Activated naive CD8-positive, alpha-beta T cell treated with anti-CD3 and anti-CD28 coated beads, Interleukin-2, amount 50 U/mL, for 16 hours (primary cell): ENCODE data around the gene NBEAL2.

Experiments used
- DNase-seq: peaks from one replicate; pipeline ENCODE4 v3.0.0-alpha.2; 2020; ENCODE audit warnings: low read depth, low spot score

NBEAL2 gene

GRCh38 chr3:47000198-47000815 is 20.8 kb downstream of the NBEAL2 start:
- DNase-seq, result no peak

- no peak for DNase-seq
Measured at GRCh38 chr3:47000922-47001730, 21.7 kb downstream of the NBEAL2 start.

- DNase-seq, result no peak
Measured at GRCh38 chr3:47001731-47002170, 22.3 kb downstream of the NBEAL2 start.

- no peak for DNase-seq
Measured at GRCh38 chr3:47002171-47003055, 22.9 kb downstream of the NBEAL2 start.

- DNase-seq, result no peak
Measured at GRCh38 chr3:47003056-47003410, 23.6 kb downstream of the NBEAL2 start.

- DNase-seq, result no peak
Measured at GRCh38 chr3:47003461-47004368, 24.2 kb downstream of the NBEAL2 start.

- no peak for DNase-seq
Measured at GRCh38 chr3:47004369-47005211, 25.1 kb downstream of the NBEAL2 start.

GRCh38 chr3:47005212-47006144 is 26.0 kb downstream of the NBEAL2 start:
- DNase-seq, result no peak

GRCh38 chr3:47006145-47006651 is 26.7 kb downstream of the NBEAL2 start:
- no peak for DNase-seq

- DNase-seq, result no peak
Measured at GRCh38 chr3:47007001-47007400, 27.5 kb downstream of the NBEAL2 start.

GRCh38 chr3:47007482-47008233 is 28.2 kb downstream of the NBEAL2 start:
- DNase-seq, result no peak

GRCh38 chr3:47008234-47008796 is 28.8 kb downstream of the NBEAL2 start:
- DNase-seq, result no peak

- no peak for DNase-seq
Measured at GRCh38 chr3:47008851-47009224, 29.4 kb downstream of the NBEAL2 start.

- peak; percentile 55 for DNase-seq
Measured at GRCh38 chr3:47009225-47010110, 30.0 kb downstream of the NBEAL2 start.

- DNase-seq, result no peak
Measured at GRCh38 chr3:47010111-47010712, 30.7 kb downstream of the NBEAL2 start.

- DNase-seq, result no peak
Measured at GRCh38 chr3:47010910-47011309, 31.4 kb downstream of the NBEAL2 start.
